Skin of body (tissue), 2 donors: Measurements from ENCODE around the gene POLR1H. TPM values are rescaled to one million over a fixed set of nuclear protein-coding genes. Genes with fewer than 3 reads are reported as not detected.

Experiments used
- DNase-seq: peaks from one replicate; lab custom pipeline; 2025; lab: John Stamatoyannopoulos, UW
- total RNA-seq: library from RNA; depleted of rRNA; stranded (reverse); fragments of >200 nt; gene quantifications from one replicate; pipeline ENCODE4 v1.2.3, GENCODE V29; 2014

Gene POLR1H
- total RNA-seq, 1 donor from 2014 or later = 22.1 TPM

- DNase-seq = no peak
Measured at GRCh38 chr6:30061858-30062458, 893 bp downstream of the POLR1H start.

GRCh38 chr6:30062471-30063178 lies 1.6 kb downstream of the POLR1H start:
- DNase-seq = no peak

GRCh38 chr6:30063315-30063714 lies 2.2 kb downstream of the POLR1H start:
- DNase-seq = no peak

- DNase-seq = no peak
Measured at GRCh38 chr6:30066082-30066481, 5.0 kb downstream of the POLR1H start.

- DNase-seq = peak; percentile 100
Measured at GRCh38 chr6:30066577-30067459, 5.8 kb downstream of the POLR1H start, which contains the start of gene PPP1R11. Gene PPP1R11, plus strand, starts transcription at chr6:30067198. Its CDS starts 213 bp downstream, at chr6:30067411.

- no peak for DNase-seq
Measured at GRCh38 chr6:30067460-30068139, 6.5 kb downstream of the POLR1H start.

GRCh38 chr6:30071081-30071818 lies 10.2 kb downstream of the POLR1H start:
- DNase-seq = no peak

- no peak for DNase-seq
Measured at GRCh38 chr6:30071858-30072257, 10.8 kb downstream of the POLR1H start.

- no peak for DNase-seq
Measured at GRCh38 chr6:30073489-30074235, 12.6 kb downstream of the POLR1H start.

- DNase-seq = no peak
Measured at GRCh38 chr6:30074331-30075093, 13.4 kb downstream of the POLR1H start.

- DNase-seq = no peak
Measured at GRCh38 chr6:30075094-30075789, 14.2 kb downstream of the POLR1H start, which contains the start of gene RNF39. Gene RNF39, minus strand, starts transcription at chr6:30075769. Its CDS starts 184 bp downstream, at chr6:30075585.

GRCh38 chr6:30075790-30076732 lies 15.0 kb downstream of the POLR1H start:
- no peak for DNase-seq

- DNase-seq = no peak
Measured at GRCh38 chr6:30077218-30077617, 16.2 kb downstream of the POLR1H start.

GRCh38 chr6:30087876-30088275 lies 26.8 kb downstream of the POLR1H start:
- no peak for DNase-seq

- no peak for DNase-seq
Measured at GRCh38 chr6:30091577-30092381, 30.7 kb downstream of the POLR1H start.

GRCh38 chr6:30092852-30093543 lies 31.9 kb downstream of the POLR1H start:
- no peak for DNase-seq
